ENCODE data around the gene AIFM2.
"Not testable (repeated sequence)": the region's sequence is repeated elsewhere in the genome, so short reads cannot be mapped to it uniquely, and the experiment has no call there.

AIFM2 gene

GRCh38 chr10:70090951-70091350 lies 41.7 kb downstream of the AIFM2 start:
- no peak for DNase-seq

GRCh38 chr10:70090013-70090412 lies 42.6 kb downstream of the AIFM2 start:
- no peak for DNase-seq

- no peak for DNase-seq
These were observed 44.3 kb downstream of the AIFM2 start for GRCh38 chr10:70088308-70088698.

- no peak for DNase-seq
These were observed 44.9 kb downstream of the AIFM2 start for GRCh38 chr10:70087616-70088307.

- DNase-seq: no peak
These were observed 46.5 kb downstream of the AIFM2 start for GRCh38 chr10:70085975-70086613.

- DNase-seq: no peak
These were observed 48.4 kb downstream of the AIFM2 start for GRCh38 chr10:70084189-70084588.

- not testable (repeated sequence) for DNase-seq
These were observed 51.8 kb downstream of the AIFM2 start for GRCh38 chr10:70080789-70081188.

GRCh38 chr10:70078937-70079336 lies 53.7 kb downstream of the AIFM2 start:
- DNase-seq: no peak

GRCh38 chr10:70078329-70078728 lies 54.3 kb downstream of the AIFM2 start:
- no peak for DNase-seq

- no peak for DNase-seq
These were observed 57.7 kb downstream of the AIFM2 start for GRCh38 chr10:70074971-70075370.

- DNase-seq: no peak
These were observed 58.5 kb downstream of the AIFM2 start for GRCh38 chr10:70074165-70074564.

- DNase-seq: no peak
These were observed 61.8 kb downstream of the AIFM2 start for GRCh38 chr10:70070834-70071233.

- DNase-seq: no peak
These were observed 63.3 kb downstream of the AIFM2 start for GRCh38 chr10:70069346-70069745.

GRCh38 chr10:70068925-70069324 lies 63.7 kb downstream of the AIFM2 start:
- DNase-seq: no peak

GRCh38 chr10:70067586-70067985 lies 65.0 kb downstream of the AIFM2 start:
- DNase-seq: peak; percentile 68

GRCh38 chr10:70066190-70066589 lies 66.4 kb downstream of the AIFM2 start:
- DNase-seq: peak; percentile 39

GRCh38 chr10:70064486-70064885 lies 68.1 kb downstream of the AIFM2 start:
- peak; percentile 68 for DNase-seq

GRCh38 chr10:70063418-70064098 lies 69.1 kb downstream of the AIFM2 start:
- DNase-seq: peak; percentile 29

All from inflammatory macrophage treated with lipopolysaccharide for 4 hours (primary cell).